Lower lobe of right lung (tissue), 2 donors: ENCODE measurements around the gene MINPP1. TPM values are rescaled to one million over a fixed set of nuclear protein-coding genes. Genes with fewer than 3 reads are reported as not detected.

Experiments
- ATAC-seq, 2 donors: fragments of 200-7000 bp; cut with Tn5 transposase; one replicate each; pipeline ENCODE4 v1.9.1; 2020 to 2022; ENCODE audit warnings: mild to moderate bottlenecking in 2 of 2, moderate library complexity in 2 of 2
- DNase-seq: peaks from one replicate; pipeline ENCODE4 v3.0.0-alpha.2; 2020
- H3K27ac ChIP-seq: fragments of 200-600 bp; one replicate; pipeline ENCODE4 v1.8.0; 2022
- H3K27me3 ChIP-seq: fragments of 200-600 bp; one replicate; pipeline ENCODE4 v1.8.0; 2022; ENCODE audit warnings: low read depth
- H3K36me3 ChIP-seq: fragments of 200-600 bp; one replicate; pipeline ENCODE4 v1.8.0; 2022; ENCODE audit warnings: mild to moderate bottlenecking
- H3K4me1 ChIP-seq: fragments of 200-600 bp; one replicate; pipeline ENCODE4 v1.8.0; 2022
- H3K4me3 ChIP-seq: fragments of 200-600 bp; one replicate; pipeline ENCODE4 v1.8.0; 2022; ENCODE audit warnings: mild to moderate bottlenecking
- H3K9me3 ChIP-seq: fragments of 200-600 bp; one replicate; pipeline ENCODE4 v1.8.0; 2022
- CTCF ChIP-seq: fragments of 200-600 bp; IDR thresholded peaks from one replicate; pipeline ENCODE4 v1.8.0; 2022; ENCODE audit warnings: antibody characterized with exemption, mild to moderate bottlenecking
- intact Hi-C: fragments of 100-400 bp; cut with DNase I; formaldehyde crosslinking; loops from one replicate; pipeline ENCODE4 v1.11.0; 2022
- total RNA-seq: library from RNA; stranded (reverse); fragmentation: NEBNext Ultra II Directional; extraction: Animal tissue kit (Norgen Biotek cat#: 25700); gene quantifications from one replicate; pipeline ENCODE4 v1.2.1, GENCODE V29; 2021
- donor health status: DM: no; HTN: yes; CAD: no; lungs with severe emphysema.

Gene MINPP1
- total RNA-seq, 1 donor from 2014 or later: 15.6 TPM

GRCh38 chr10:87506956-87507355 lies 2.3 kb downstream of the MINPP1 start:
- H3K27ac ChIP-seq: no peak overlapping the region
- ATAC-seq (no peak), DNase-seq (no peak)
- H3K36me3 ChIP-seq: peaks cover 40% of the 10 kb centered on the region
- intact Hi-C loops: no loop called here
- H3K4me3 ChIP-seq: no peak overlapping the region
- H3K4me1 ChIP-seq: peaks cover 18% of the 10 kb centered on the region
- no peak for TF ChIP-seq CTCF
- H3K9me3 ChIP-seq: no peaks in the 10 kb centered on the region
- H3K27me3 ChIP-seq: no peaks in the 10 kb centered on the region

DNA sequence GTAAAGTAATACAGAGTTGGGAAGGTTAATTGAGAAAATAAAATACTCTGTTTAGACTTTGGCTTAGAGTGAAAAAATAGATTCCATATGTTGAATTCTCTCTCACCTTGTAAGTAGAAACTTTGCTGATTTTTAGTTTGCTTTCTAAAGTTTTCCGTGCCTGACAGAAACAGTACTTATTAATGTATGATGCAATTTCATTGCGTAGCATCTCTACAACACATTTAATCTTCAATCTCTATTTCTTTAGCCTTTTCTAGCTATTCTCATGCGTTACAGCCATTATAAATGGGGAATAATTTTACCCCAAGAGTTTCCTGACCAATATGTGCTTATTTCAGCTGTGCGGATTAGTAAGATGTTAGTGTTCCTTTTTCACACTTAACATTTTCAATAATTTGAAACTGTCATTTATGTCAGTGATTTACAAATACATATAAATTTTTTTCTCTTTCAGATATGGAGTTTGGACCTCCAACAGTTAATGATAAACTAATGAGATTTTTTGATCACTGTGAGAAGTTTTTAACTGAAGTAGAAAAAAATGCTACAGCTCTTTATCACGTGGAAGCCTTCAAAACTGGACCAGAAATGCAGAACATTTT lies 3.3 kb downstream of the MINPP1 start:
- Histone ChIP-seq H3K4me1 (peaks cover 18% of the 10 kb centered on the region), H3K36me3 (peaks cover 47% of the 10 kb centered on the region), H3K9me3 (no peaks in the 10 kb centered on the region), H3K4me3 (no peak overlapping the region), H3K27ac (no peak overlapping the region), H3K27me3 (no peaks in the 10 kb centered on the region)
- no peak for DNase-seq
- ATAC-seq: no peak
- no peak for TF ChIP-seq CTCF
- intact Hi-C loops: no loop called here

DNA sequence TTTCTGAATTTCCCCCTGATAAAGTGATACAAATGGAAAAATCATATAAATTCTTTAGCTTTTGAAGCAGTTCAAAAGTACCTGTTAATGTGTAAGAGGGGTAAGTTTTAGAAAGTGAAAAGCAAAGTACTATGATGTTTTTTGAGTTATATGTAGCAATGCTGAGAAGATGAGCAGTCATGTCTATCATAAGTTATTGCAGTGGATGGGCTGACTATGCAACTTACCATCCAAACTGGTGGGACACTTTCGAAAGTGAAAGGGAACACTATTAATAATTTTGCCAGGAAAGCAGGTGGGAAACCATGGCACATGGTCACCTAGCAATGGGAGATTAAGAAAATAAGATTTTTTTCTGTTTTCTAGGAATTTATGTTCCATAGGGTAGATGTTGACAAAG lies 4.1 kb downstream of the MINPP1 start:
- DNase-seq (no peak), ATAC-seq (no peak)
- Histone ChIP-seq H3K36me3 (peaks cover 55% of the 10 kb centered on the region), H3K4me3 (no peak overlapping the region), H3K27me3 (no peaks in the 10 kb centered on the region), H3K9me3 (no peaks in the 10 kb centered on the region), H3K4me1 (peaks cover 18% of the 10 kb centered on the region), H3K27ac (no peak overlapping the region)
- intact Hi-C loops: no loop called here
- TF ChIP-seq CTCF: no peak

DNA sequence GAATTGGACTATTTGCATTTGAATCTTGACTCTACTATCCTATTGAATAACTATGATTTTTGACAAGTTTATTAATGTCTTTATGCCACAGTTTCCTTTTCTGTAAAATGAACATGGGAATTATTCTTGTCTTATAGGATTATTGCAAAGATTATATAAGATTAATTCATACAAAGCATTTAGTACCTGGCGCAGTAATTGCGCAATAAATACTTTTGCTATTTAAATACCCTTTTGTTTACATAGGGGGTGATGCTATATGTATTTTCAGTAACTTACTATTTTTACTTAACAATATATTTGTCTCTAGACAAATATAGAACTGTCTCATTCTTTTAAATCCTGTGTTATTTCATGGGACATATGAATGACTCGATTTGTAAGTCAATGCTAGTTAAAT lies 5.3 kb downstream of the MINPP1 start:
- Histone ChIP-seq H3K27ac (no peak overlapping the region), H3K4me3 (no peak overlapping the region), H3K9me3 (no peaks in the 10 kb centered on the region), H3K27me3 (no peaks in the 10 kb centered on the region), H3K36me3 (peaks cover 67% of the 10 kb centered on the region), H3K4me1 (peaks cover 18% of the 10 kb centered on the region)
- intact Hi-C loops: no loop called here
- ATAC-seq (no peak), DNase-seq (no peak)
- no peak for TF ChIP-seq CTCF

DNA sequence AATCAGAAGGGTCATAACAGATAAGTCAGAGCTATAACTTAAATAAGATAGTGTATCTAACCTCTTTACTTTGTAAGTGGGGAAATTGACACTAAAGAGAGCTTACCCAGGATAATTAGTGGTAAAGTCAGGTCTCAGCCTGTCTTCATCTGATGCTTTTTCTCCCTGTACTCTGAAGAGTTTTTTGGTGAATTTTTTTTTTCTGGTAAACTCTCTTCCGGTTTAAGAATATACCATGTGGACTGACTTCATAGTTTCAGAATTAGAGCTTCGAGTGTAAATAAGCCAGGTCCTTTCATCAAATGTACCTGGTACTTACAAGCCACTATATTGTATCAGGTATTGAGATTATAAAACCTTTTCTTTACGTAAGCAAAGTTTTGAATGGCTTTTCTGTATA lies 6.8 kb downstream of the MINPP1 start:
- H3K9me3 ChIP-seq: no peaks in the 10 kb centered on the region
- H3K27me3 ChIP-seq: no peaks in the 10 kb centered on the region
- no peak for ATAC-seq
- peaks cover 77% of the 10 kb centered on the region for H3K36me3 ChIP-seq
- H3K4me3 ChIP-seq: no peak overlapping the region
- H3K4me1 ChIP-seq: peaks cover 9% of the 10 kb centered on the region
- intact Hi-C loops: no loop called here
- no peak overlapping the region for H3K27ac ChIP-seq
- DNase-seq: no peak
- TF ChIP-seq CTCF: no peak

DNA sequence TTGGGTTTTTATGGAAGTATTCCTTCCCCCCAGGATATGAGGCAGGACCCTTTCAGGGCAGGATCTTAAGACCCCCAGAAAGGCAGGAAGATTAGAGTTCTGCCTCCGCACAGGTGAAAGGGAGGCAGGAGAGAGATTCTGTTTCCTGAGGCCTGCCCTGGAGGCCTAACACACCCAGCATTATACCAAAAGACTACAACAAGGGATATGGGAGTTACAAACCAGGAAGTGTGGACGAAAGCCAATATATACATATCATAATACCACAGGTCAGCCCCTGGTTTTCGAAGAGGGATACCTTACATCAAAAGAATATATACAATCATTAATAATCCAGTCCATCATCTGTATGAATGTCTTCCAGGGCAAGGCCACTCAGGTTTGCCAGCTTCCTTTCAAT lies 14.2 kb downstream of the MINPP1 start:
- ATAC-seq (no peak), DNase-seq (no peak)
- Histone ChIP-seq H3K27ac (no peak overlapping the region), H3K9me3 (no peaks in the 10 kb centered on the region), H3K27me3 (no peaks in the 10 kb centered on the region), H3K4me3 (no peak overlapping the region), H3K4me1 (no peaks in the 10 kb centered on the region), H3K36me3 (peaks cover 35% of the 10 kb centered on the region)
- no peak for TF ChIP-seq CTCF
- intact Hi-C loops: no loop called here
